HCT116 (cell line): ENCODE data around the gene LRRC3. TPM values are rescaled to one million over a fixed set of nuclear protein-coding genes. Genes with fewer than 3 reads are reported as not detected.

Experiments used
- ATAC-seq: fragments of 200-7000 bp; cut with Tn5 transposase; 2 replicates; pipeline ENCODE4 v1.9.1; 2020; ENCODE audit warnings: mild to moderate bottlenecking, moderate library complexity
- BruUV-seq: library from RNA; stranded (reverse); fragments of 400-500 nt; replicated peaks from 2 replicates; lab custom pipeline; 2021; lab: Mats Ljungman, UMichigan
- CTCF ChIA-PET: fragments of 300-600 bp; sonication (Branson Sonifier 250); formaldehyde crosslinking; loops from one replicate; lab custom pipeline; 2021; ENCODE audit warnings: antibody characterized with exemption; lab: Charles Lee
- POLR2A ChIA-PET: fragments of 300-600, 350-600 bp; sonication (Branson Sonifier 250); formaldehyde crosslinking; loops from one replicate; lab custom pipeline; 2021; ENCODE audit warnings: antibody characterized with exemption; lab: Charles Lee
- RAD21 ChIA-PET, 2 experiments: fragments of 300-600 bp; sonication (Branson Sonifier 250); formaldehyde crosslinking; loops; one replicate each; lab custom pipeline; 2023; ENCODE audit warnings: low total read pairs in 2 of 2; ENCODE audit not compliant: uncharacterized antibody in 2 of 2, unreplicated experiment in 2 of 2, low non-redundant PET in 1 of 2; lab: Charles Lee
- DNase-seq: peaks from one replicate; pipeline ENCODE4 v3.0.0-alpha.2; 2010; ENCODE audit warnings: low read depth, low spot score
- H2AFZ ChIP-seq: fragments of 200-600 bp; shearing (Covaris generic), sonication (generic); 2 replicates; pipeline ENCODE4 v1.6.1; 2017; ENCODE audit warnings: low read depth, mixed run types, mixed read lengths, antibody characterized with exemption, low read length; ENCODE audit not compliant: poor library complexity, severe bottlenecking
- H3K27ac ChIP-seq: 2 replicates; pipeline ENCODE4 v1.5.1; 2012; ENCODE audit warnings: low read depth, low read length
- H3K27me3 ChIP-seq: fragments of 200-600 bp; sonication (generic); 2 replicates; pipeline ENCODE4 v1.6.1; 2016; ENCODE audit warnings: mixed run types, low read length, mixed read lengths; ENCODE audit not compliant: insufficient read depth
- H3K36me3 ChIP-seq, 2 experiments: fragments of 200-500 bp in 1 of 2; fragments of 200-600 bp in 1 of 2; sonication (Bioruptor generic) in 1 of 2; sonication (generic) in 1 of 2; 2 replicates each; pipeline versions ENCODE4 v1.5.1 to v1.6.1; 2014 to 2016; ENCODE audit warnings: low read length in 2 of 2, inconsistent platforms in 1 of 2, mixed read lengths in 1 of 2, mixed run types in 1 of 2; ENCODE audit not compliant: insufficient read depth in 2 of 2, control insufficient read depth in 1 of 2
- H3K4me1 ChIP-seq, 2 experiments: fragments of 200-600 bp in 1 of 2; sonication (generic) in 1 of 2; 2 replicates each; pipeline versions ENCODE4 v1.5.1 to v1.6.1; 2012 to 2017; ENCODE audit warnings: low read length in 2 of 2, inconsistent platforms in 1 of 2, mild to moderate bottlenecking in 1 of 2, mixed read lengths in 1 of 2, mixed run types in 1 of 2, moderate library complexity in 1 of 2; ENCODE audit not compliant: insufficient read depth in 2 of 2, control insufficient read depth in 1 of 2
- H3K4me2 ChIP-seq: fragments of 200-600 bp; sonication (generic); 2 replicates; pipeline ENCODE4 v1.6.1; 2017; ENCODE audit warnings: mixed run types, low read length, mixed read lengths
- H3K4me3 ChIP-seq, 2 experiments: fragments of 200-600 bp in 1 of 2; sonication (generic) in 1 of 2; replicated peaks in 1 of 2; 2 replicates each; pipeline ENCODE4 v1.5.1; 2011 to 2016; ENCODE audit warnings: low read length in 2 of 2, control low read depth in 1 of 2, low read depth in 1 of 2, mild to moderate bottlenecking in 1 of 2, mixed read lengths in 1 of 2, mixed run types in 1 of 2
- H3K79me2 ChIP-seq: fragments of 200-600 bp; sonication (generic); 2 replicates; pipeline ENCODE4 v1.6.1; 2017; ENCODE audit warnings: mild to moderate bottlenecking, mixed run types, low read length, moderate library complexity, mixed read lengths; ENCODE audit not compliant: insufficient read depth
- H3K9ac ChIP-seq: fragments of 200-600 bp; sonication (generic); 2 replicates; pipeline ENCODE4 v1.6.1; 2016; ENCODE audit warnings: low read length, mixed read lengths
- H3K9me2 ChIP-seq: fragments of 200-600 bp; sonication (generic), shearing (Covaris generic); 2 replicates; pipeline ENCODE4 v1.6.1; 2017; ENCODE audit warnings: mixed run types, mild to moderate bottlenecking, moderate library complexity; ENCODE audit not compliant: insufficient read depth
- H3K9me3 ChIP-seq, 2 experiments: fragments of 200-500 bp in 1 of 2; fragments of 200-600 bp in 1 of 2; sonication (Bioruptor generic) in 1 of 2; sonication (generic) in 1 of 2; 2 replicates each; pipeline ENCODE4 v1.6.1; 2014 to 2017; ENCODE audit warnings: low read length in 2 of 2, mixed read lengths in 2 of 2, inconsistent platforms in 1 of 2, low read depth in 1 of 2, mild to moderate bottlenecking in 1 of 2, mixed run types in 1 of 2, moderate library complexity in 1 of 2; ENCODE audit not compliant: control insufficient read depth in 1 of 2, insufficient read depth in 1 of 2
- H4K20me1 ChIP-seq: fragments of 200-600 bp; sonication (generic), shearing (Covaris generic); 2 replicates; pipeline ENCODE4 v1.6.1; 2017; ENCODE audit warnings: mixed run types, mild to moderate bottlenecking, moderate library complexity; ENCODE audit not compliant: insufficient read depth
- POLR2AphosphoS5 ChIP-seq: IDR thresholded peaks from 2 replicates; pipeline ENCODE4 v1.6.1; 2011; ENCODE audit warnings: mild to moderate bottlenecking, low read depth, low read length, moderate library complexity
- RAD21 ChIP-seq: IDR thresholded peaks from 2 replicates; pipeline ENCODE4 v1.6.1; 2012; ENCODE audit warnings: low read depth, mild to moderate bottlenecking
- intact Hi-C: fragments of 100-400 bp; cut with micrococcal nuclease; formaldehyde crosslinking; loops from 2 replicates; pipeline ENCODE4 v1.10.0; 2022
- total RNA-seq: library from RNA; stranded (reverse); gene quantifications from one replicate; pipeline ENCODE4 v1.2.1, GENCODE V29; 2021; ENCODE audit not compliant: unreplicated experiment
- TF ChIP-seq, protein P1 (sequence below): IDR thresholded peaks from 2 replicates; pipeline ENCODE4 v1.6.1; 2011; ENCODE audit warnings: mild to moderate bottlenecking, low read length, moderate library complexity; ENCODE audit not compliant: insufficient replicate concordance; ENCODE audit errors: extremely low read depth
- TF ChIP-seq, protein P2 (sequence below), 3 experiments: fragments of 200-600 bp in 1 of 3; sonication (generic) in 1 of 3; IDR thresholded peaks in 2 of 3; conservative IDR thresholded peaks in 1 of 3; 2 replicates each; pipeline ENCODE4 v1.5.1; 2012 to 2017; ENCODE audit warnings: low read depth in 2 of 3, low read length in 2 of 3, antibody characterized with exemption in 1 of 3, borderline replicate concordance in 1 of 3, control low read depth in 1 of 3, mild to moderate bottlenecking in 1 of 3, mixed read lengths in 1 of 3, mixed run types in 1 of 3, moderate library complexity in 1 of 3; ENCODE audit not compliant: insufficient read depth in 1 of 3

Gene LRRC3
- total RNA-seq, 1 experiment from 2014 or later, result 7.5 TPM

DNA sequence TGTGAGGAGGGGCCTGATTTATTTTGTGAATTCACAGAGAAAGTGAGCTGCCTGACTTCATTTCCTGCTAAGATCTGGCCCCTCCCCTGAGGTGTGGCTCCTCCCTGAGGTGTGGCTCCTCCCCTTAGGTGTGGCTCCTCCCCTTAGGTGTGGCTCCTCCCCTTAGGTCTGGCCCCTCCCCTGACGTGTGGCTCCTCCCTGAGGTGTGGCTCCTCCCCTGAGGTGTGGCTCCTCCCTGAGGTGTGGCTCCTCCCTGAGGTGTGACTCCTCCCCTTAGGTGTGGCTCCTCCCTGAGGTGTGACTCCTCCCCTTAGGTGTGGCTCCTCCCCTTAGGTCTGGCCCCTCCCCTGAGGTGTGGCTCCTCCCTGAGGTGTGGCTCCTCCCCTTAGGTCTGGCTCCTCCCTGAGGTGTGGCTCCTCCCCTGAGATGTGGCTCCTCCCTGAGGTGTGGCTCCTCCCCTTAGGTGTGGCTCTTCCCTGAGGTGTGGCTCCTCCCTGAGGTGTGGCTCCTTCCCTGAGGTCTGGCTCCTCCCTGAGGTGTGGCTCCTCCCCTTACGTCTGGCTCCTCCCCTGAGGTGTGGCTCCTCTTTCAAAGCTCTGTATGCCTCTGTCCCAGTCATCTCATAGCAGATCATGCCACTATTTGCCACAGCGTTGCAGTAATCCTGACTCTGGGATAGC is 26.9 kb upstream of the LRRC3 start:
- Histone ChIP-seq H3K4me3 (no peak overlapping the region), H4K20me1 (no peaks in the 10 kb centered on the region), H3K27ac (peak overlapping the region; percentile 88), H3K27me3 (no peaks in the 10 kb centered on the region), H3K9me2 (no peaks in the 10 kb centered on the region), H3K36me3 (peaks cover 0 to 14% of the 10 kb centered on the region in 2 experiments; a peak in 1 of 4 replicates), H3K4me2 (peak overlapping the region; percentile 95; the same call in 1 of the 2 replicates), H2AFZ (no peak overlapping the region), H3K79me2 (peaks cover 62% of the 10 kb centered on the region), H3K4me1 (peaks cover 4 to 36% of the 10 kb centered on the region in 2 experiments; a peak in 3 of 4 replicates), H3K9ac (no peak overlapping the region), H3K9me3 (peaks cover 4 to 6% of the 10 kb centered on the region in 2 experiments; a peak in 3 of 4 replicates)
- TF ChIP-seq RAD21, result no peak
- TF ChIP-seq, protein P1, sequence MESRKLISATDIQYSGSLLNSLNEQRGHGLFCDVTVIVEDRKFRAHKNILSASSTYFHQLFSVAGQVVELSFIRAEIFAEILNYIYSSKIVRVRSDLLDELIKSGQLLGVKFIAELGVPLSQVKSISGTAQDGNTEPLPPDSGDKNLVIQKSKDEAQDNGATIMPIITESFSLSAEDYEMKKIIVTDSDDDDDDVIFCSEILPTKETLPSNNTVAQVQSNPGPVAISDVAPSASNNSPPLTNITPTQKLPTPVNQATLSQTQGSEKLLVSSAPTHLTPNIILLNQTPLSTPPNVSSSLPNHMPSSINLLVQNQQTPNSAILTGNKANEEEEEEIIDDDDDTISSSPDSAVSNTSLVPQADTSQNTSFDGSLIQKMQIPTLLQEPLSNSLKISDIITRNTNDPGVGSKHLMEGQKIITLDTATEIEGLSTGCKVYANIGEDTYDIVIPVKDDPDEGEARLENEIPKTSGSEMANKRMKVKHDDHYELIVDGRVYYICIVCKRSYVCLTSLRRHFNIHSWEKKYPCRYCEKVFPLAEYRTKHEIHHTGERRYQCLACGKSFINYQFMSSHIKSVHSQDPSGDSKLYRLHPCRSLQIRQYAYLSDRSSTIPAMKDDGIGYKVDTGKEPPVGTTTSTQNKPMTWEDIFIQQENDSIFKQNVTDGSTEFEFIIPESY, result no peak
- peak; percentile 34; the same call in 1 of the 2 replicates for TF ChIP-seq POLR2AphosphoS5
- TF ChIP-seq, protein P2, sequence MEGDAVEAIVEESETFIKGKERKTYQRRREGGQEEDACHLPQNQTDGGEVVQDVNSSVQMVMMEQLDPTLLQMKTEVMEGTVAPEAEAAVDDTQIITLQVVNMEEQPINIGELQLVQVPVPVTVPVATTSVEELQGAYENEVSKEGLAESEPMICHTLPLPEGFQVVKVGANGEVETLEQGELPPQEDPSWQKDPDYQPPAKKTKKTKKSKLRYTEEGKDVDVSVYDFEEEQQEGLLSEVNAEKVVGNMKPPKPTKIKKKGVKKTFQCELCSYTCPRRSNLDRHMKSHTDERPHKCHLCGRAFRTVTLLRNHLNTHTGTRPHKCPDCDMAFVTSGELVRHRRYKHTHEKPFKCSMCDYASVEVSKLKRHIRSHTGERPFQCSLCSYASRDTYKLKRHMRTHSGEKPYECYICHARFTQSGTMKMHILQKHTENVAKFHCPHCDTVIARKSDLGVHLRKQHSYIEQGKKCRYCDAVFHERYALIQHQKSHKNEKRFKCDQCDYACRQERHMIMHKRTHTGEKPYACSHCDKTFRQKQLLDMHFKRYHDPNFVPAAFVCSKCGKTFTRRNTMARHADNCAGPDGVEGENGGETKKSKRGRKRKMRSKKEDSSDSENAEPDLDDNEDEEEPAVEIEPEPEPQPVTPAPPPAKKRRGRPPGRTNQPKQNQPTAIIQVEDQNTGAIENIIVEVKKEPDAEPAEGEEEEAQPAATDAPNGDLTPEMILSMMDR (IDR thresholded peaks at IDR 0.05 in 2 of 3, conservative IDR thresholded peaks at IDR 0.05 in 1 of 3; ENCODE audit: borderline replicate concordance in 1 of 3, insufficient read depth in 1 of 3, low read depth in 2 of 3, low read length in 2 of 3), result no peak
- intact Hi-C loops, result no loop called here
- BruUV-seq, result no TSS peak
- ChIA-PET CTCF (interaction anchor here (1.1 kb wide), 1 partner anchor 26 kb away, joined by 3 read pairs; no protein-coding TSS in a partner anchor), POLR2A (no interaction called here), RAD21 (interaction anchor here in 1 of 2 experiments (1.0 kb wide), 1 partner anchor 91 kb away, joined by 3 read pairs; no protein-coding TSS in a partner anchor)
- ATAC-seq, result peak; percentile 50
- peak; percentile 89 for DNase-seq
